GM12865 (cell line): ENCODE data around the gene HUWE1.

ENCODE experiments used
- DNase-seq: peaks from one replicate; pipeline ENCODE4 v3.0.0; 2010; ENCODE audit warnings: low read depth
- H3K4me3 ChIP-seq: 2 replicates; pipeline ENCODE4 v1.5.1; 2011; ENCODE audit warnings: mild to moderate bottlenecking, low read depth, low read length, control low read depth
- CTCF ChIP-seq: IDR thresholded peaks from 2 replicates; pipeline ENCODE4 v1.5.1; 2011; ENCODE audit warnings: low read length, control low read depth, low read depth, inconsistent platforms; ENCODE audit not compliant: insufficient read depth; ENCODE audit errors: missing control alignments

The HUWE1 gene

GRCh38 chrX:53711436-53711835 is 24.9 kb upstream of the HUWE1 start:
- DNase-seq = no peak
- H3K4me3 ChIP-seq = no peak overlapping the region
- TF ChIP-seq CTCF = no peak

- TF ChIP-seq CTCF = no peak
These were observed 18.3 kb upstream of the HUWE1 start for GRCh38 chrX:53704854-53705253.

GRCh38 chrX:53704294-53704693 is 17.8 kb upstream of the HUWE1 start:
- TF ChIP-seq CTCF = no peak
- H3K4me3 ChIP-seq = no peak overlapping the region
- DNase-seq = peak; percentile 66

More at GRCh38 chrX:53704854-53705253, 18.3 kb upstream of the HUWE1 start:
- no peak overlapping the region for H3K4me3 ChIP-seq
- no peak for DNase-seq

- no peak for DNase-seq
- TF ChIP-seq CTCF = no peak
- no peak overlapping the region for H3K4me3 ChIP-seq
These were observed 9.5 kb upstream of the HUWE1 start for GRCh38 chrX:53695946-53696549.

GRCh38 chrX:53694642-53695041 is 8.1 kb upstream of the HUWE1 start:
- H3K4me3 ChIP-seq = no peak overlapping the region
- TF ChIP-seq CTCF = no peak
- no peak for DNase-seq

- DNase-seq = no peak
- no peak for TF ChIP-seq CTCF
- no peak overlapping the region for H3K4me3 ChIP-seq
These were observed 1.8 kb upstream of the HUWE1 start for GRCh38 chrX:53688300-53688699.

- no peak for TF ChIP-seq CTCF
- DNase-seq = peak; percentile 19
- H3K4me3 ChIP-seq = peak overlapping the region; percentile 65
These were observed 808 bp downstream of the HUWE1 start for GRCh38 chrX:53685711-53686110.
